GM18511 (cell line): Measurements from ENCODE around the gene CD82.
"Not testable (repeated sequence)": the region's sequence is repeated elsewhere in the genome, so short reads cannot be mapped to it uniquely, and the experiment has no call there.

Source experiments
- ATAC-seq: cut with Tn5 transposase; IDR thresholded peaks from one replicate; pipeline ENCODE4 v1.9.1; 2021; ENCODE audit warnings: mild to moderate bottlenecking, moderate library complexity; ENCODE audit not compliant: unreplicated experiment

CD82 gene

DNA sequence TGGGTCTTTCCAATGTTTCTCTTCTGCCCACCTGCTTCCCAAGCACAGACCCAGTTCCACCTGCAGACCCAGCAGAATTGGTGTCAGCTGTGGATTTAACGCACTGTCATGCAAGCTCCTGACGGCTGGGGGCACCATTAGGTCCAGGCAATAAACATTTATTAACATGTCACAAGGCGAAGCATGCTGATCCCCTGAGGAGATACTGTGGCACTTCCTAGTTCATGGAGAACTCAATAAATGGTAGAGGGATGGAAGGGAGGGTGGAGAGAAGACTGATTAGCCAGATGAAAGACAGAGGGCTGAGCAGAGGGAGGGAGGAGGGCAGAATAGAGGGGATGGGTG is 93.0 kb downstream of the CD82 start:
- ATAC-seq: no peak

DNA sequence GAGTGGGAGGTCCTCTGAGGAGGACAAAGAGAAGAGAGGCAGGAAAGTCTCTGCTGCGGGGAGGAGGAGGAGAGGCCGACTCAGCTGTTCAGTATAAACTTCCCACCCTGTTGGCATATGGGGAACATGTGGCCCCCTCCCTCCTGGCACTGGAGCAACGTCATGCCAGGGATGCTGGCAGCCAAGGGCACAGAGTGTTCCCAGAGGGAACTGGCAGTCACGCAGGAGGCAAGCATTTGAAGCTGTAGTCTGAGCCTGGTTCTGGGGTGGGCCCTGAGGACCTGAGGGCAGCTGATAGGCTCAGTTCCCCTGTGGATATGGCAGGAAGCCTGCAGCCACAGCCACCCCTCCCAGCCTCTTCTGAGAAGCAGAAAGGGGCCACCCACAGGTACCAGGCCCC is 94.2 kb downstream of the CD82 start:
- no peak for ATAC-seq

DNA sequence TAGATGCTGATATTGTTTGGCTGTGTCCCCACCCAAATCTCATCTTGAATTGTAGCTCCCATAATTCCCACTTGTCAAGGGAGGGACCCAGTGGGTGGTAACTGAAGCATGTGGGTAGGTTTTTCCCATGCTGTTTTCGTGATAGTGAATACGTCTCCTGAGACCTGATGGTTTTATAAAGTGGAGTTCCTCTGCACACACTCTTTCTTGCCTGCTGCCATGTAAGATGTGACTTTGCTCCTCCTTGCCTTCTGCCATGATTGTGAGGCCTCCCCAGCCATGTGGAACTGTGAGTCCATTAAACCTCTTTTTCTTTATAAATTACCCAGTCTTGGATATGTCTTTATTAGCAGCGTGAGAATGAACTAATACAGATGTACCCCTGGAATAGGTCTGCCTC is 95.1 kb downstream of the CD82 start:
- ATAC-seq: not testable (repeated sequence)

DNA sequence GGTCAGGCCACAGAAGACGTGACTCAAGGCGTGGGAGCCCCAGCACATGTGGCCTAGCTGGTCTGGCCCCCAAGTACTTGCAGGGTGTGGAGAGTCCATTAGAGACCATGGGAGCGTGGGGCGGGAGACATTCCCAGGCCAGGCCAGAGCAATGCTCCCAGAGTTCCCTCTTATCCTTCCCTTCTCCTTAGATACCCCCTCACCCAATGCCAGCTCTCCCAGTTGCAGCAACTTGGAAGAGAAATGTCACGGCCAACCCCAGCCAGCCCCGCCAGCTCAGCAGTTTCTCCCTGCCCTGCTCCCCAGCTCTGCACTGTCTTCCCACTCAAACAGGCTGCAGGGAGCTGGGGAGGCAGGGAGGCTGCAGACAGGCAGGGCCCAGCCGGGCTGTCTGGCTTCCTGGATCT is 95.9 kb downstream of the CD82 start:
- ATAC-seq: no peak
